Activated T-cell treated with anti-CD3 and anti-CD28 coated beads, Interleukin-2, amount 50 U/mL, for 4 hours (primary cell): ENCODE results near the gene LTA4H. TPM values are rescaled to one million over a fixed set of nuclear protein-coding genes. Genes with fewer than 3 reads are reported as not detected.

ENCODE experiments used
- ATAC-seq, 2 donors: fragments of 200-7000 bp; cut with Tn5 transposase; one replicate each; pipeline ENCODE4 v1.10.0; 2021
- DNase-seq: peaks from one replicate; pipeline ENCODE4 v3.0.0-alpha.2; 2020
- H3K27me3 Mint-ChIP-seq: one replicate; pipeline ENCODE4 v1.8.0; 2021; ENCODE audit warnings: low read depth, mixed read lengths
- H3K36me3 Mint-ChIP-seq: one replicate; pipeline ENCODE4 v1.8.0; 2022; ENCODE audit warnings: mixed read lengths; ENCODE audit not compliant: insufficient read depth
- H3K4me1 Mint-ChIP-seq: one replicate; pipeline ENCODE4 v1.8.0; 2021; ENCODE audit warnings: low read depth, mixed read lengths
- H3K4me3 Mint-ChIP-seq: one replicate; pipeline ENCODE4 v1.8.0; 2021; ENCODE audit warnings: mild to moderate bottlenecking, moderate library complexity, mixed read lengths
- H3K9me3 Mint-ChIP-seq: one replicate; pipeline ENCODE4 v1.8.0; 2021; ENCODE audit warnings: mixed read lengths
- total RNA-seq, 3 donors: library from RNA; stranded (reverse); gene quantifications; one replicate each; pipeline ENCODE4 v1.2.1, GENCODE V29; 2021

Gene LTA4H
- 10 to 100 TPM; 65.1 to 82.7 (median 78.7) TPM for total RNA-seq

DNA sequence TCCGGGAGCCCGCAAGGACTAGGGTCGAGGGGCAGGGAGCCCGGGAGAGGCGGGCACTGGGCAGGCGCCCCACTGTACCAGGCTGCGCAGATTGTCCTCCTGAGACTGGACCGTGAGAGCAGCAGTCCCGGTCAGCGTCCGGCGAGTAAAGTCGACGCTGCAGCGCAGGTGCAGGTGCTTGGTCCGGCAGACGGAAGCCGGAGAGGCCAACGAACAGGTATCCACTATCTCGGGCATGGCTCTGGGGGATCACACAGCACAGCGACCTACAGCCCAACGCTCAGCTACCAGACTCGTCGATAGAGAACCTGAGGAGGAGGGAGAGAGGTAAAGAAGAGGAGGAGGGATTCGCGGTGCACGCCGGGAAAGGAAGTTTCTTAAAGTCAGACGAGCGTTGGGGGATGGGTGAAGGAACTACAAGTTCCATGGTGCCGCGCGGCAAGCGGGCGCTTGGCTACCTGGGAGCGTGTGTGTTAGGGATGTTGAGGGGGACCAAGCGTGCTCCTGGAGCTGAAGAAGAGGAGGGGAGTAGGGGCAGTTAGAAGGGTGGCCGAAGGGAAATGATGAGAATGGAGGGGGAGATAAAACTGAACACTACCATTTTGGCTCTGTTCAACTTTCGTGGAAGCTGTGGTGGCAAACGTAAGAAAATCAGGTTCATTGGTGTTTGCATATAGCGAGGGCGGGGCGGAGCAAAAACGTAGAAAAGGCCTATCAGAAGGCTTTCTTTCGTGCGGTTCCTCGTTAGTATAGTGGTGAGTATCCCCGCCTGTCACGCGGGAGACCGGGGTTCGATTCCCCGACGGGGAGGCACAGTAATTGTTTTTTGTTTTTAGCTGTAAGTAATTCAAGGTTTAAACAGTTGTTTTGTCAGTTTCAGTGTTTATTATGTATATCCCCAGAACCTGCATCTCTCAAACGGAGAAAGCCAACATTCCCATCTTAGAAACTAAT is at the start of gene LTA4H:
Gene LTA4H, minus strand, starts transcription at position 305 of the 954 bp plus-strand sequence. Its CDS starts 68 bp downstream, at position 237.
- Mint-ChIP-seq H3K36me3 (peaks cover 2% of the 10 kb centered on the region), H3K4me3 (no peak within 1 kb of the TSS), H3K4me1 (peaks cover 16% of the 10 kb centered on the region), H3K9me3 (no peaks in the 10 kb centered on the region), H3K27me3 (no peaks in the 10 kb centered on the region)
- ATAC-seq (peak; percentile 96 to 97), DNase-seq (peak; percentile 95)

DNA sequence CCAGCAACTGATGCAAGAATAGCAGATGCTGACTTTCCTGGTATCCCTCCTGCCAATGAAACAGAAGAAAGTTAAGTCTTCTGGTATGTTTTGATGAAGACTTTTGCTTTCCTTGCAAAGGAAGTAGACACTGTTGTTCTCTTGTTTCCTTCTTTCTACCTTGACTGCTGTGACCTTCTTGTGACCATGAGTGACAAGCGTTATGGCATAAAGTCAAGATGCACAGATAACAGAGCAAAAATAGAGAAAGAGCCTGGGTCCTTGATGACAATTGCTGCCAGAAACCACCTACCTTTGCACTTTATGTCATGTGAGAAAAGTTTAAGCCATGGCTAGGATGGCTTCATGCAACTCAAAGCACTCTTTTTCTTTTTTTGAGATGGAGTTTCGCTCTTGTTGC is 49.2 kb upstream of the LTA4H start:
- no peaks in the 10 kb centered on the region for H3K4me1 Mint-ChIP-seq
- ATAC-seq (no peak), DNase-seq (no peak)
- no peaks in the 10 kb centered on the region for H3K27me3 Mint-ChIP-seq
- H3K9me3 Mint-ChIP-seq = peaks cover 10% of the 10 kb centered on the region
- H3K4me3 Mint-ChIP-seq = no peak overlapping the region
- peaks cover 6% of the 10 kb centered on the region for H3K36me3 Mint-ChIP-seq

DNA sequence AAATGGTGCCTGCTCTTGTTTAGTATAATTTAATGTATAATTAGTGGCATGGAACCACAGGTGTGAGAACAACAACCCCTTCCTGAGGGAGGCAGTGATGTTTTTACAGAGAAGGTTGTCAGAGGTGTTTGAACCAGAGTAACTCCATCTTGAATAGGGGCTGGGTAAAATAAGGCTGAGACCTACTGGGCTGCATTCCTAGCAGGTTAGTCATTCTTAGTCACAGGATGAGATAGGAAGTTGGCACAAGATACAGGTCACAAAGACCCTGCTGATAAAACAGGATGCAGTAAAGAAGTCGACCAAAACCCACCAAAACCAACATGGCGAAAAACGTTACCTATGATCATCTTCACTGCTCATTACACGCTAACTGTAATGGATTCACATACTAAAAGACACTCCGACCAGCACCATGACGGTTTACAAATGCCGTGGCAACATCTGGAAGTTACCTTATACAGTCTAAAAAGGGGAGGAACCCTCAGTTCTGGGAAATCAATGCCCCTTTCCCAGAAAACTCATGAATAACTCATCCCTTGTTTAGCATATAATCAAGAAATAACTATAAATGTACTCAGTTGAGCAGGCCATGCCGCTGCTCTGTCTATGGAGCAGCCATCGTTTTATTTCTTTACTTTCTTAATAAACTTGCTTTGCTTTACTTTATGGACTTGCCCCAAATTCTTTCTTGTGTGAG is 47.8 kb upstream of the LTA4H start:
- ATAC-seq (no peak), DNase-seq (no peak)
- Mint-ChIP-seq H3K4me3 (no peak overlapping the region), H3K27me3 (no peaks in the 10 kb centered on the region), H3K36me3 (peaks cover 6% of the 10 kb centered on the region), H3K4me1 (no peaks in the 10 kb centered on the region), H3K9me3 (peaks cover 7% of the 10 kb centered on the region)

DNA sequence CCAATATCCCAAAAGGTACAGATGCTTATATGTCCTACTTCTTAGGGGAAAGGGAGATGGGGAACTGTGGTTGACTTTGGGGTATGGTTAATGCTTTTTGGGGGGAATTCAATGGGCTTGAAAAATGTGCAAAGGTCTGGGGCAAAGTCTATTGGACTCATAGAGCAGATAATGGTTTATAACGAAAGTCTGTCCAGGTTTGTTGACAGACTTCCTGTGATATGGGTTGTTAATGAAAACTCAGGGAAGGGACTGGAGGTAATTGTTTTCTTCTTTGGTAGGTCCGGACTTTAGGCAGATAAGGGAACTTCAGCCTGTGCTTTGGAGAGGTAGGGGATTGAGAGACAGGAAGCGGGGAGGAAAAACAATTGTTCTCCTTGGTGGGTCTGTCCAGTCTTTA is 46.2 kb upstream of the LTA4H start:
- Mint-ChIP-seq H3K4me3 (no peak overlapping the region), H3K9me3 (peaks cover 7% of the 10 kb centered on the region), H3K36me3 (peaks cover 6% of the 10 kb centered on the region), H3K4me1 (no peaks in the 10 kb centered on the region), H3K27me3 (no peaks in the 10 kb centered on the region)
- no peak for DNase-seq
- no peak for ATAC-seq

DNA sequence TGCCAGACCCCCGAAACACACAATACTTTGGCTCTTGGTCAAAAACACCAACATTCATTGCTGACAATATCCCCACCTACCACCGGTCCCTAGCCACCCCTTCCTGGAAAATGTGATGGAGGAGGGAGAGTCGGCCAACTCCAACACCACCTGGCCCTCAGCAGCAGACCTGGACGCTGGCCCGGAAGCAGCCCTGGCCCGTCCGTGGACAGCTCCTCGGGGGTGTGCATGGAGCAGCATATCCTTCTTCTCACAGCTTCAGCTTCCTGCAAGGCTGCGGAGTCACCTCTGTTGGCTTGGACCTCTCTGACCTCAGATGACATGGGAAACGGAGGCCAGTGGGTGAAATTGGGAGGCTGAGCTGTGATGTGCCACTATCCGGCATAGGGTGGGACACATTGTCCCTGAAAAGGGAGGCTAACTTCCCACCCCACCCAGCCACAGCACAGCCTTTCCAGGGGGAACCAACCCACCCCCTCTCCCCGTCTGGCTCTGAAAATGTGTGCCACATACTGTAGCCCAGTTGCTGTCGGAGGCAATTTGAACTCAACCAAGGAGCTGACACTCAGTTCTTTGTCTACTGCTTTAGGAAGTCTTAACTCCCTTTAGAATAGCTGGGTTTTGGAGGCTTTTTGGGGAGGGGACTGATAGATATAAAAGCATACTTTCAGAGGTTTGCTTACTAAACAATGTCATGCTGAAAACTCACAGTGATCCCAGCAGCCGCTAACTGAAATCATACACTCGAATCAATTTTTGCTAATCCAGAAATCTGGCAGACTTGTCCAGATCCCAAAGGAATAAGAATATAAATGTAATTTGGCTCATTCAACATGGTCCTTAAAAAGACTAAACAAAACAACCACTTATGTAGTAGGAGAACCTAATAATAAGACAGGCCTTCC is 43.1 kb upstream of the LTA4H start:
- H3K36me3 Mint-ChIP-seq = no peaks in the 10 kb centered on the region
- H3K9me3 Mint-ChIP-seq = no peaks in the 10 kb centered on the region
- H3K4me3 Mint-ChIP-seq = no peak overlapping the region
- ATAC-seq (no peak), DNase-seq (no peak)
- H3K4me1 Mint-ChIP-seq = peaks cover 2% of the 10 kb centered on the region
- no peaks in the 10 kb centered on the region for H3K27me3 Mint-ChIP-seq

DNA sequence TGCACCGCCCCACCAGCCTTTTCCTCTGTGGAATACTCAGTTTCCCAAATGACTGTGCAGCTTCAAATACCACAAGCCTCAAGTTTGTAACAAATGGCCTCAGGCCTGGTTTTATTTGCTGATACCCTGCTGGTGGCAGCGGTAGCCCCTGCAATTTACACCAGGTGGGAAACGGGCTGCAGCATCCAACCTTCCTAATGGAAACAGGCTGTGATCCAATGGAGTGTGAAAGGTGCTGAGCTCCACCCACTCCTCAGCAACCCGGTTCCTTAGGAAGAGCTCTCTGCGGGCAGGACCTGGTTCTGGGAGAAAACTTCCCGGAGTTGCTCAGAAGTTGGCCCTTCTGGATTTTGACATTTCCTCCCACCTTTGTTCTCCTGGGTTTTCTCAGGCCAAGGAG is 41.7 kb upstream of the LTA4H start:
- Mint-ChIP-seq H3K9me3 (no peaks in the 10 kb centered on the region), H3K4me3 (no peak overlapping the region), H3K4me1 (peaks cover 6% of the 10 kb centered on the region), H3K27me3 (no peaks in the 10 kb centered on the region), H3K36me3 (no peaks in the 10 kb centered on the region)
- no peak for DNase-seq
- no peak for ATAC-seq

DNA sequence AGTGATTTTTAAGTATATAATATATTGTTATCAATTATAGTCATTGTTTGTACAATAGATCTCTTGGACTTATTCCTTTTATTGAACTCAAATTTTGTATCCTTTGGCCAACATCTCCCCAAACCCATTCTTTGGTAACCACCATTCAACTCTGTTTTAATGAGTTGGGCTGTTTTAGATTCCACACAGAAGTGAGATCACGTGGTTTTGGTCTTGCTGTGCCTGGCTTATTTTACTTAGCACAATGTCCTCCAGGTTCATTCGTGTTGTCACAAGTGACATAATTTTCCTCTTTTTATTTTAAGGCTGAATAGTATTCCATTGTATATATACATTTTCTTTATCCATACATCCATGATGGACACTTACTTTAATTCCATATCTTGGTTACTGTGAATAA is 40.2 kb upstream of the LTA4H start:
- H3K9me3 Mint-ChIP-seq = no peaks in the 10 kb centered on the region
- no peak for ATAC-seq
- no peak overlapping the region for H3K4me3 Mint-ChIP-seq
- H3K36me3 Mint-ChIP-seq = no peaks in the 10 kb centered on the region
- H3K27me3 Mint-ChIP-seq = no peaks in the 10 kb centered on the region
- peaks cover 9% of the 10 kb centered on the region for H3K4me1 Mint-ChIP-seq
- DNase-seq = no peak

DNA sequence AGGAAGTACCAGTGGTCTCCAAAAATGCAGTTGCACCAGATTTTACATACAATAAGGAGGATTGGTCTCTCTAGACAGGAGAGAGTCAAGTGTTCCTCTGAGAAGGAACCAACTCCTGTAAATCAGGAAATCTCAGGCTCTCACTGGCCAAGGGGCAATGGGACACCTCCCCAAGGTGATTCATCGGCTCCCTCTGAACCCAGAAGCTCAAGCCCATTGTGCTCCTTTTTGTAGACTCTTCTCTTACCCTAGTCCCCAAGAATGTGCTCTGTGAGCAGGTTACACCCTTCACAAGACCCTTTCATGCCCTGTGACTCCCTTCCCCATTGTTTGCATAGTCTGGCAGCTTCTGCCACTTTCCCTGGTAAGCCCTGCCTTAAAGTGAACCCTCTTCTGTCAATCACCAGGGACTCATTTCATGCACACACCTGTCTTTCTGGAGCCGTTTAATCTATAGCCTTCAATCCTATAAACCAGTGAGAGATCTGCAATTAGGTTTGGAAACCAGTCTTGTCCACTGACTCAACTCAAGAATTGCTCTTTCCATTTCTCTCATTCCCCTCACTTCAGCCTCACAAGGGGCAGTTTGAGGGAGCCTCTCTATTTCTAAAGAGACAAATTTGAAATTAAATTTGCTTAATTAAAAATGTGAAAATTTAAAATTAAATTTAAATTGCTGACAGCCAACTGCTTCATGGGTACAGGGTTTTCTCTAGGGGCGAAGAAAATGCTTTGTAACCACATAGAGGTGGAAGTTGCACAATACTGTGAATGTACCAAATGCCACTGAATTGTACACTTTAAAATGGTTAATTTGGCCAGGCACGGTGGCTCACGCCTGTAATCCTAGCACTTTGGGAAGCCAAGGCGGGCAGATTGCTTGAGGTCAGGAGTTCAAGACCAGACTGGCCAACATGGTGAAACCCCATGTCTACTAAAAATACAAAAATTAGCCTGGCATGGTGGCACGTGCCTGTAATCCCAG is 38.3 kb upstream of the LTA4H start:
- no peak for ATAC-seq
- Mint-ChIP-seq H3K27me3 (no peaks in the 10 kb centered on the region), H3K4me1 (peaks cover 12% of the 10 kb centered on the region)

DNA sequence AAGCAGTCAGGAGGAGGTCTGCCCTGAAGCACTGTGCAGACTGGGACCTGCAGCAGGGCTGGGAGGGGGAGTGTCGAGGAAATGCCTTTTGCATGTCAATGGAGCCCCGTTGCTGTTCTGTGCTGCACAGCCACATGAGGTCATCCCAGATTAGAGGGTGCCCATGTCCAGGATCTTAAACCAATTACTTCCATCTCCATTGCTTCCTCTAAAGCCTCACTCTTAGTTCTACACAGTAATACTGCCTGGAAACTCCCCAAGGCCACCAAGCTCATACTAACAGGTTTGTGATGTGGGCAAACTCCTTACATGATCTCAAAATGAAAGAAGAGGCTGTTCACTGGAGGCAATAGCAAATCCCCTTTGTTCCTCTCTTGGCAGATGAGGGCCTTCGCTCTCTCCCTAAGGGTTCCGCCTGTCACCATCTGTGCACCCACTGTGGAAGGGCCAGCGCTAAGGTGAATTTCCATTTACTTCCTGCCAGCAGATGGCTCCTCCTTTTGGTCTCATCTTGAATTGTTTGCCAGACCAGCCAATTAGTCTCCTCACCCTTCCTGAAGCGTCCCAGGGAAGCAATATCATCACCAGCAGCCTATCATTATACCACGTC is 35.4 kb upstream of the LTA4H start:
- Mint-ChIP-seq H3K4me3 (no peak overlapping the region), H3K36me3 (no peaks in the 10 kb centered on the region), H3K27me3 (no peaks in the 10 kb centered on the region), H3K4me1 (peaks cover 12% of the 10 kb centered on the region), H3K9me3 (no peaks in the 10 kb centered on the region)
- DNase-seq (no peak), ATAC-seq (peak; percentile 54 to 57)

More for the DNA sequence above, 38.3 kb upstream of the LTA4H start:
- Mint-ChIP-seq H3K9me3 (no peaks in the 10 kb centered on the region), H3K4me3 (no peak overlapping the region), H3K36me3 (no peaks in the 10 kb centered on the region)
- DNase-seq = no peak

DNA sequence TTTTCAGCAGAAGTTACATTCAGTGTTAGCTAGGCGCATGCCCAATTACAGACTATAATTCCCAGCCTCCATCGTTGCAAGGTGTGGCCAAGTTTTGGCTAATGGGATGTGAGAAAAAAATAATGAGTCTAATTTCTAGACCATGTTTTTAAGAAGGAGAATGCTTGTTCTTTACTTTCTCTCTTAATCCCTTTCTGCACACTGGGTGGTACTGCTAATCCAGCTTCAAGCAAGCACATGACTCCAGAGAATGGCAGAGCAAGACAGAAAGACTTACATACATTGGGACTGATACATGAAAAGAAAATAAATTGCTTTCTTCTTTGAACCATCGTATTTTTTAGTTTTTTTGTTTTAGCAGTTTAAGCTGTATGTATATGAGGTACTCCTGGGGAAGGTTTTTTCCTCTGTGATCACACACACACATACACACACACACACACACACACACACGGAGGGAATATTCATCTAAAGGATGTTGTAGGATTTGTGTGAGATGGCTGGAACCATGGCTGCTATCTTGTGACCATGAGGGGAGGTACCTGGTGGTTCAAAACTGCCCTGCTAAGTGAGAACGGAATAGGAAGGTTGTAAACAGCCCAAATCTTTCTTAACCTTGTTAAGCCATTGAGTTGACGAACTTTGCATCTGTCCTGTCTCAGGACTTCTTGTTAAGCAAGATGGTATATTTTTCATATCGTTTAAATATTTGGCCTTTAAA is 34.3 kb upstream of the LTA4H start:
- Mint-ChIP-seq H3K4me1 (peaks cover 15% of the 10 kb centered on the region), H3K36me3 (no peaks in the 10 kb centered on the region), H3K27me3 (no peaks in the 10 kb centered on the region), H3K9me3 (no peaks in the 10 kb centered on the region), H3K4me3 (no peak overlapping the region)
- DNase-seq (no peak), ATAC-seq (no peak)

DNA sequence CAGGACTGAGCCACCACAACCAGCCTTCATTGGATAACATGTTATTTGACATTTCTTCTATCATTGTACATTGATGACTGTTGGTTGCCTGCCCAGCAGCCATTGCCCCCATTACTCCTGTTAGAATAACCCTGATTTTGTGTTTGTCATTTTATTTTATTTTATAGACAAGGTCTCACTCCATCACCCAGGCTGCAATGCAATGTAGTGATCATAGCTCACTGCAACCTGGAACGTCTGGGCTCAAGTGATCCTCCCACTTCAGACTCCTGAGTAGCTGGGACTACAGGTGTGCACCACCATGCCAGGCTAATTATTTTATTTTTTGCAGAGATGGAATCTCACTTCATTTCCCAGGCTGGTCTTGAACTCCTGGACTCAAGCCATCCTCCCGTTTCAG is 33.2 kb upstream of the LTA4H start:
- no peaks in the 10 kb centered on the region for H3K36me3 Mint-ChIP-seq
- DNase-seq = no peak
- no peak for ATAC-seq
- no peaks in the 10 kb centered on the region for H3K9me3 Mint-ChIP-seq
- H3K27me3 Mint-ChIP-seq = no peaks in the 10 kb centered on the region
- no peak overlapping the region for H3K4me3 Mint-ChIP-seq
- peaks cover 25% of the 10 kb centered on the region for H3K4me1 Mint-ChIP-seq

DNA sequence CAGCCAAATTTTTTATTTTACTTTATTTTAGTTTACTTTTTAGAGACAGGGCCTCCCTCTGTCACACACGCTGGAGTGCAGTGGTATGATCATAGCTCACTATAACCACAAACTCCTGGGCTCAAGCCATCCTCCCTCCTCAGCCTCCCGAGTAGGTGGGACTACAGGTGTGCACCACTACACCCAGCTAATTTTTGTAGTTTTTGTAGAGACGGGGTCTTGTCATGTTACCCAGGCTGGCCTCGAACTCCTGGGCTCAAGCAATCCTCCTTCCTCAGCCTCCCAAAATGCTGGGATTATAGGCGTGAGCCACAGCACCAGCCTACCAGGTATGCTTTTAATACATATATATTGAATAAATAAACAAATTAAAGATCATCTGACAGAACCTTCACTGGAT is 32.7 kb upstream of the LTA4H start:
- Mint-ChIP-seq H3K4me3 (no peak overlapping the region), H3K4me1 (peaks cover 26% of the 10 kb centered on the region), H3K27me3 (no peaks in the 10 kb centered on the region), H3K36me3 (no peaks in the 10 kb centered on the region), H3K9me3 (no peaks in the 10 kb centered on the region)
- DNase-seq (no peak), ATAC-seq (no peak)
